Inflammatory macrophage treated with lipopolysaccharide for 1 hour (primary cell): Measurements from ENCODE around the gene KCNE4.

Experiments used
- DNase-seq, 2 donors: peaks; one replicate each; pipeline ENCODE4 v3.0.0-alpha.2; 2020 to 2022

Gene KCNE4

GRCh38 chr2:223088866-223089265, 36.9 kb downstream of the KCNE4 start:
- no peak for DNase-seq

- DNase-seq, result no peak
These were observed 38.0 kb downstream of the KCNE4 start for GRCh38 chr2:223090039-223090438.

DNA sequence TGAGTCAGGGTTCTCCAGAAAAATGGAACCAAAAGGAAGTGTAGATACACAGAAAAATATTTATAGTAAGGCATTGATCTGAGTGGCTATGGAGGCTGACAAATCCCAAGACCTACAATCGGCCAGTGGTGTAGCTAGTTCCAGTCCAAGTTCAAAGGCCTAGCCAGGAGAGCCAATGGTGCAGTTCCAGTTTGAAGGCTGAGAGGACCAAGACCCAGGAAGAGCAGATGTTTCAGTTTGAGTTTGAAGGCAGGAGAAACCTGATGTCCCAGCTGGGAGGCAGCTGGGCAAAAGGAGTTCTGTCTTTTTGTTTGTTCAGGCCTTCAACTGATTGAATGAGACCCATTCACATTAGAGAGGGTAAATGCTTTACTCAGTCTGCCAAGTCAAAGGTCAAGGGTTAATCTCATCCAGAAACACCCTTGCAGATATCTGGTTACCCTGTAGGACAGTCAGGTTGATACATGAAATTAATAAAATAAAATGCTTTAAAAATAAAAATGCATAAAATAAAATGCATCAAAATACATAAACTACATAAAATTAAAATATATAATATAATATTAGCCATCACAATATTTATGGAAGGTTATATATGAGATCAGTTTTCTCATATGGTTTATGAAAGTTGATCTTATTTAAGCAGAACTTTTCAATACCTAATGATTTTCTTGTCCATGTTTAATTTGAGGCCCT, 38.7 kb downstream of the KCNE4 start:
- no peak for DNase-seq

GRCh38 chr2:223092667-223093066, 40.7 kb downstream of the KCNE4 start:
- no peak for DNase-seq

DNA sequence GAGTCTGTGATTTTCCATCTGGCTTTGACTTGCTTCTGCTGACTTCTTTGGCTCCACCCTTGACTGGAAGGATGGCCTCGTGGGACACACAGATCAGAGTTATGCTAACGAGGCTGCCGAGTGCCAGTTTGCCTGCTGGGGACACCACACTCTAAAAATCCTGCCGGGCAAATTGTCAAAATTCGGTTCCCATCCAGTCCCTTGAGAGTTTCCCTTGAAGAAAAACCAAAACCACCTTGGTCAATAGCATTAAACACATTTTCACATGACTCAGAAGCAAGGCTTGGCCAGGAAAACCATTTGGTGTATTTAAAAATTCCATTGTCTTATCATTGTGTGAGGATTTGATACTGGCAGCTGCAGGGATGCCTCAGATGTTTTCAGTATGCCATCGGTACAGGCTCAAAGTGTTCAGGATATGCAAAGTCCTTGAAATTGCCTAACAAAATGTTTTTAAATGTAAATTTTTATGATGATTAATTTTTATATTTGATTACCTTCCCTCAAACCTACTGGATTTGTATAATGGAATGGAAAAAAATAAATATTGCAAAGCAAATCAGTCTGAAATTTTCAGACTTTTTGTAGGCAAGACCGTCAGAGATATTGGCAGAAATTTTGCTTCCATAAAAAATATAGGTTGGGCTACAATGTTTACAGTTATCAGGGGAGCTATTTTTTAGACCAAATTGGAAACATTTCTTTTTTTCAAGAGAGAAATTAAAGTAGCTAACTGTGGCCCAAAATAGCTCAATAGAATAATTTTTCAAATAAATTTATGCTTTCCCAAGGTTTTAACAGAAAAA, 41.6 kb downstream of the KCNE4 start:
- no peak for DNase-seq

DNA sequence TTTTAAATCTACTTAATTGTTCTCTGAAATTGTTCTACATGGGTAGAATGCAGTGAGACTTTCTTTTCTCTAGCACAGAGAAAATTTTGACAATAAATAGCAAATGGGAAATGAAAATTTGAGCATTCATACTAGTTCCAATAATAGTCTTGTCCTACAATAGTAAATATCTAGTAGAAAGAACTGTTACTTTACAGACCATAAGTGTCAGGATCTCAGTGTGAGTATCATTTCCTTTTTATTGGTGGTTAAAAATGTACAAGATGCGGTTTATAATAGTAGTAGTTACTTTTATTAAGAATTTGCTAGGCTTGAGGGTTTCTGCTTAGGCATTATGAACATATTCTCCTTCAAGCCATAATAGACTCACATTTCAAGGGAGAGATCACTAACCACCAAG, 43.2 kb downstream of the KCNE4 start:
- DNase-seq, result no peak

- DNase-seq, result no peak
These were observed 44.4 kb downstream of the KCNE4 start for GRCh38 chr2:223096235-223096970.

DNA sequence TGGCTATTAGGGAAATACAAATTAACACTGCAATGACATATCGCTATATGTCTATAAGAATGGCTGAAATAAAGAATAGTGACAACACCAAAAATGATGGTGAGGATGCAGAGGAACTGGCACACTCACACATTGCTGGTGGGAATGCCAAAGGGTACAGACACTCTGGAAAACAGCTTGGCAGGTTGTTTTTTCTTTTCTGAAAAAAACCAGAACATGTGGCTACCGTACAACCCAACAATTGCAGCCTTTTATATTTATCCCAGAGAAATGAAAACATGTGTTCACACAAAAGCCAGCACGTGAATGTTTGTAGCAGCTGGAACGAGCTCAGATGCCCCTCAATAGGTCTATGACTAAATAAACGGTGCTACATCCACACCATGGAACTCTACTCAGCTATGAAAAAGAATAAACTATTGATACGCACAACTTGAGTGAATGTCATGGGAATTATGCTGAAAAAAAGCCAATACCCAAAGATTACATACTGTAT, 45.9 kb downstream of the KCNE4 start:
- DNase-seq, result no peak

DNA sequence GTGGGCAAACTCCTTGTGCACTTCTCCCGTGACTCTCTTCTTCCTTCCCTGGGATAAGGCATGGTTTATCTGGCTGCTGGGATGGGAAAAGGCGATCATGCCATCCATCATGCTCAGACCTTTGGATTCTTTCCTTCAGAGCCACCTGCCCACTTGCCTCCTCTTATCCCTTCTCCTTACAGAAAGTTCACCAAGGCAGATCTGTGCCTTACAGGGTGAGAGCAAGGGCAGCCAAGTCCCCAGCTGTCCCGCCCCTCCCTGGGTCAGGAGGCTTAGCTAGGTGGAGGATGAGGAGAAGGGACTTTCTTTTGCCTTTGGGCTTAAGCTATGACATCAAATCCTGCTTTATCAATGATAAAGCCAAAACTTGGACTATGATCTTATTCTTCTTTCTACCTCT, 47.6 kb downstream of the KCNE4 start:
- DNase-seq, result no peak

GRCh38 chr2:223100061-223100511, 48.1 kb downstream of the KCNE4 start:
- DNase-seq, result no peak

DNA sequence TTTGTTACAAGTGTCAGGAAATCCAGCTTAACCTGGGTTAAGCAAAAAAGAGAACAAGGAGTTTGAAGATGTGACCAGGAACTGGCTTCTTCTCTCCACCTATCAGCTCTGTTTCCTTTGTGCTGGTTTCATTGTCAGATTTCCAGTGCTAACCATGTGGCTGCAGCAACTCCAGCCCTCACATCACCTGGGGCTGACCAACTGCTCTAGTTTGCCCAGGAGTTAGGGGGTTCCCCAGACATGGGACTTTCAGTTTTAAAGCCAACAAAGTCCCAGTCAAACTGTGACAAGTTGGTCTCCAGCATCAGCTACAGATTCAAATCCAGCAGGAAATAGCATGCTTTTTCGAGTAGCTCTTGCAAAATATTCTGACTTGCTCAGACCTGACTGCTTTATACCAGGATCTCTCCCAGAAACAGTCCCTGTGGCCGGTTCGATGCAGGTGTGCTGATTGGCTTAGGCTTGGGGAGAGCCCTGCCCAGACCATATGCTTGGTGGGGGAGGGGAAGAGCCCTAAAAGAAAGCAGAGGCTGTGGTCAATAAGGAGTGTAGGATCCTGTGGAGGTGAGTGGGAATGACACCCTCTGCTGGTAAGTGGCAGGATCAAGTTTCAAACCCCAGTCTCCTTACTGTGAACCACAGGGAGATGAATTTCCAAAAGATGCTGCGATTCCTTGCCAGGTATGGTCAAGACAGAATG, 49.5 kb downstream of the KCNE4 start:
- no peak for DNase-seq

GRCh38 chr2:223102040-223102400, 50.0 kb downstream of the KCNE4 start:
- DNase-seq, result no peak

DNA sequence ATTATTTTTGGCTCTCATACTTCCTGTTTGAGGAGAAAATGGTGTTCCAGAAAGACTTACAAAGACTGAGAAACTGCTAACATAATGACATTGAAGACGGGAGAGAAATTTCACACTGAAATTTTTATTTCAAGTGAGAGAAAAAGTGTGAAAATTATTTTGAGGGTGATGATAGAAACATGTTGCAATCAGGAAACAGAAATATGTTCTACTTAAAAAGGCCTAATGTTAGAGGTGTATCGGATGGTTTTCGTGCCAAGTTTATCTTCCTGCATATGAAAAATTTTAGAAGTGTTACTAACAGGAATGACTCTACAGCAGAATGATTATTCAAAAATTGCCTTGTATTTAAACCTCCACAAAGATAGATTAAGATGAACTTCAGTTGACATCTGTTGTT, 50.5 kb downstream of the KCNE4 start:
- DNase-seq, result no peak

DNA sequence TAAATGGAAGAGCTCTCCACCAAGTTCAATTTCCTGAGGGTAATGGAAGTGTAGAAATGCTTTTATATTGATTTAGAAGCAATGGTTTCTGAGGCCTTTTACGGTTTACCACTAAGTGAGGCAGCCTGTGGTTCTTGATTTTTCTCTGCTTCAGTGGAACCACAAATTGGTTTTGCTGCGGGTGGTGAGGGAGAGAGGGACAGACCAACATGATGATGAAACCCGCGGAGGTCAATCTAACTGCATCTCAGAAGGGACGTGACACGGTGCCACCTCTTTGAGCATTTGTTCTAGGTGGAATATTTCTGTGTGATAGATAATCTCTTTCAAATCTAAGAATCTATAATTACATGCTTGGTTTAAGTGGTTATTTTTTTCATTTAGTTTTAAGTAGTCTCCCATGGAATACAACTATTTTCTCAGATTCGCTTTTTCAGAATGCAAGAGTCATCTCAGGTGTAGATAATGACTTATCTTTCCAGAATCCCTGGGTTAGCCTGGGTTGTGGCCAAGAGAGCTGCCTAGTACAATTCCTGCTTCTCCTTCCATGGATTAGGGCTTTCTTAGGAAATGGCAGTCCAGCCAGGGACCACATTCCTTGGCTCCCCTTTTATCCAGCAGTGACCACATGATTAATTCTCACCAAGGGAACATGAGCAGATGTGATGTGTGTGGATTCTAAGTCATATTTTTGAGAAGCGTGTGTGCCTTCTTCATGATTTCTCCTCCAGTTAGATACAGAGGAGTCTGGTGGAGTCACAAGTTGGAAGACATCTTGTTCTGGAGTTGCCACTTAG, 52.5 kb downstream of the KCNE4 start:
- DNase-seq, result no peak
